ENCODE results near the gene SNCB.

GRCh38 chr5:176626876-176627236 lies 3.5 kb downstream of the SNCB start:
- no peak for TF ChIP-seq CTCF (conservative IDR thresholded peaks at IDR 0.05; ENCODE audit: low read length)
- TF ChIP-seq EZH2phosphoT487 (IDR thresholded peaks at IDR 0.05; ENCODE audit: borderline replicate concordance) = no peak

Measured in Loucy (cell line).